CD4-positive, alpha-beta T cell treated with Interferon gamma for 1 hour (primary cell): ENCODE results near the gene KCNK17.

Experiments
- DNase-seq: peaks from one replicate; pipeline ENCODE4 v3.0.0-alpha.2; 2020

KCNK17 gene

GRCh38 chr6:39335780-39336545 is 21.7 kb upstream of the KCNK17 start:
- DNase-seq: peak; percentile 18

GRCh38 chr6:39333644-39334438 is 19.6 kb upstream of the KCNK17 start:
- DNase-seq: no peak

GRCh38 chr6:39330476-39330875 is 16.3 kb upstream of the KCNK17 start:
- no peak for DNase-seq

- DNase-seq: peak; percentile 36
These were observed 15.8 kb upstream of the KCNK17 start for GRCh38 chr6:39330057-39330456.

- DNase-seq: no peak
These were observed 13.8 kb upstream of the KCNK17 start for GRCh38 chr6:39328066-39328465.

GRCh38 chr6:39327507-39327906 is 13.3 kb upstream of the KCNK17 start:
- no peak for DNase-seq

- no peak for DNase-seq
These were observed 8.2 kb upstream of the KCNK17 start, which contains the start of gene KCNK16 for GRCh38 chr6:39322306-39322850. TSS of gene KCNK16 (minus strand) at chr6:39322702. CDS start at chr6:39322540, 162 bp downstream.

GRCh38 chr6:39321761-39322160 is 7.5 kb upstream of the KCNK17 start:
- DNase-seq: no peak

- DNase-seq: no peak
These were observed 6.3 kb upstream of the KCNK17 start for GRCh38 chr6:39320363-39320984.

- DNase-seq: no peak
These were observed 5.6 kb upstream of the KCNK17 start for GRCh38 chr6:39319621-39320362.

- no peak for DNase-seq
These were observed 3.0 kb upstream of the KCNK17 start for GRCh38 chr6:39317256-39317655.

- DNase-seq: no peak
These were observed 520 bp downstream of the KCNK17 start for GRCh38 chr6:39313526-39314272.

GRCh38 chr6:39312912-39313525 is 1.2 kb downstream of the KCNK17 start:
- DNase-seq: no peak

GRCh38 chr6:39310542-39310941 is 3.7 kb downstream of the KCNK17 start:
- no peak for DNase-seq

GRCh38 chr6:39309942-39310531 is 4.2 kb downstream of the KCNK17 start:
- peak; percentile 26 for DNase-seq

- no peak for DNase-seq
These were observed 6.8 kb downstream of the KCNK17 start for GRCh38 chr6:39307462-39307861.

- DNase-seq: no peak
These were observed 9.3 kb downstream of the KCNK17 start for GRCh38 chr6:39304951-39305350.

- no peak for DNase-seq
These were observed 10.6 kb downstream of the KCNK17 start for GRCh38 chr6:39303425-39304153.

GRCh38 chr6:39302669-39303424 is 11.4 kb downstream of the KCNK17 start:
- peak; percentile 78 for DNase-seq
